K562 (cell line): ENCODE data around the gene RAD54L. TPM values are rescaled to one million over a fixed set of nuclear protein-coding genes. Genes with fewer than 3 reads are reported as not detected.

Experiments
- polyA plus RNA-seq, 8 experiments: library from polyadenylated mRNA; depleted of rRNA in 4 of 8; stranded (reverse) in 5 of 8; unstranded in 3 of 8; fragments of >200 nt; fragmentation: Nextera tagmentation in 2 of 8; fragmentation: Illumina TruSeq in 1 of 8; extraction: Ambion mirVana in 2 of 8; extraction: Trizol in 1 of 8; gene quantifications; 2 replicates each; pipeline versions ENCODE4 v1.2.1 to v1.2.3, GENCODE V29; 2011 to 2014; ENCODE audit warnings: inconsistent platforms in 1 of 8, missing spikeins in 1 of 8
- total RNA-seq, 7 experiments: library from RNA; depleted of rRNA in 6 of 7; stranded (reverse); fragments of >200 nt in 6 of 7; fragmentation: Illumina TruSeq in 2 of 7; extraction: Trizol in 2 of 7; gene quantifications; 2 replicates each; pipeline versions ENCODE4 v1.2.1 to v1.2.3, GENCODE V29; 2011 to 2021; ENCODE audit warnings: low replicate concordance in 1 of 7
- TF ChIP-seq, protein P1 (sequence below): fragments of 200-600 bp; sonication (generic); IDR thresholded peaks from one replicate; pipeline ENCODE4 v1.6.1; 2012; ENCODE audit warnings: mild to moderate bottlenecking, low read depth, low read length, inconsistent platforms

RAD54L gene
- total and polyA plus RNA-seq, 9 of the 15 experiments (the other 6 are each of a cell fraction or from before 2014, with no cell fraction given): 17.9 to 92.3 (median 37.5) TPM

DNA sequence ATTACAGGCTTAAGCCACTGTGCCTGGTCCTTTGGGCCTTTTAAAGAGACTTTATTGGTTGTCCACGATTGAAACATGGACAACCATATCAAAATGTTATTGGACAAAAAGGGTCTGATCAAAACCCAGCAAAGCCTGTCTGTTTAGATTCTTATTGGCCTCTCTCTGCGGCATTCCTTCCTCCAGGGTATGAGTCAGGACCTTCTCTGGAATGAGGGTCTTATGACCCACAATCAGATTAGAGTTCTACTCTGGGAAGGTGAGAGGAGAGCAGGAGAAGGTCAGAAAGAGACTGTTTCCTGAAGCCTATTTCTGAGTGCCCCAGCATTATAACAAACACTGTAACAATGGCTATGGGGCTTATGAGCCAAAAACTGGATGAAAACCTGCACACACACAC lies 36.5 kb upstream of the RAD54L start (continued):
- TF ChIP-seq, protein P1, sequence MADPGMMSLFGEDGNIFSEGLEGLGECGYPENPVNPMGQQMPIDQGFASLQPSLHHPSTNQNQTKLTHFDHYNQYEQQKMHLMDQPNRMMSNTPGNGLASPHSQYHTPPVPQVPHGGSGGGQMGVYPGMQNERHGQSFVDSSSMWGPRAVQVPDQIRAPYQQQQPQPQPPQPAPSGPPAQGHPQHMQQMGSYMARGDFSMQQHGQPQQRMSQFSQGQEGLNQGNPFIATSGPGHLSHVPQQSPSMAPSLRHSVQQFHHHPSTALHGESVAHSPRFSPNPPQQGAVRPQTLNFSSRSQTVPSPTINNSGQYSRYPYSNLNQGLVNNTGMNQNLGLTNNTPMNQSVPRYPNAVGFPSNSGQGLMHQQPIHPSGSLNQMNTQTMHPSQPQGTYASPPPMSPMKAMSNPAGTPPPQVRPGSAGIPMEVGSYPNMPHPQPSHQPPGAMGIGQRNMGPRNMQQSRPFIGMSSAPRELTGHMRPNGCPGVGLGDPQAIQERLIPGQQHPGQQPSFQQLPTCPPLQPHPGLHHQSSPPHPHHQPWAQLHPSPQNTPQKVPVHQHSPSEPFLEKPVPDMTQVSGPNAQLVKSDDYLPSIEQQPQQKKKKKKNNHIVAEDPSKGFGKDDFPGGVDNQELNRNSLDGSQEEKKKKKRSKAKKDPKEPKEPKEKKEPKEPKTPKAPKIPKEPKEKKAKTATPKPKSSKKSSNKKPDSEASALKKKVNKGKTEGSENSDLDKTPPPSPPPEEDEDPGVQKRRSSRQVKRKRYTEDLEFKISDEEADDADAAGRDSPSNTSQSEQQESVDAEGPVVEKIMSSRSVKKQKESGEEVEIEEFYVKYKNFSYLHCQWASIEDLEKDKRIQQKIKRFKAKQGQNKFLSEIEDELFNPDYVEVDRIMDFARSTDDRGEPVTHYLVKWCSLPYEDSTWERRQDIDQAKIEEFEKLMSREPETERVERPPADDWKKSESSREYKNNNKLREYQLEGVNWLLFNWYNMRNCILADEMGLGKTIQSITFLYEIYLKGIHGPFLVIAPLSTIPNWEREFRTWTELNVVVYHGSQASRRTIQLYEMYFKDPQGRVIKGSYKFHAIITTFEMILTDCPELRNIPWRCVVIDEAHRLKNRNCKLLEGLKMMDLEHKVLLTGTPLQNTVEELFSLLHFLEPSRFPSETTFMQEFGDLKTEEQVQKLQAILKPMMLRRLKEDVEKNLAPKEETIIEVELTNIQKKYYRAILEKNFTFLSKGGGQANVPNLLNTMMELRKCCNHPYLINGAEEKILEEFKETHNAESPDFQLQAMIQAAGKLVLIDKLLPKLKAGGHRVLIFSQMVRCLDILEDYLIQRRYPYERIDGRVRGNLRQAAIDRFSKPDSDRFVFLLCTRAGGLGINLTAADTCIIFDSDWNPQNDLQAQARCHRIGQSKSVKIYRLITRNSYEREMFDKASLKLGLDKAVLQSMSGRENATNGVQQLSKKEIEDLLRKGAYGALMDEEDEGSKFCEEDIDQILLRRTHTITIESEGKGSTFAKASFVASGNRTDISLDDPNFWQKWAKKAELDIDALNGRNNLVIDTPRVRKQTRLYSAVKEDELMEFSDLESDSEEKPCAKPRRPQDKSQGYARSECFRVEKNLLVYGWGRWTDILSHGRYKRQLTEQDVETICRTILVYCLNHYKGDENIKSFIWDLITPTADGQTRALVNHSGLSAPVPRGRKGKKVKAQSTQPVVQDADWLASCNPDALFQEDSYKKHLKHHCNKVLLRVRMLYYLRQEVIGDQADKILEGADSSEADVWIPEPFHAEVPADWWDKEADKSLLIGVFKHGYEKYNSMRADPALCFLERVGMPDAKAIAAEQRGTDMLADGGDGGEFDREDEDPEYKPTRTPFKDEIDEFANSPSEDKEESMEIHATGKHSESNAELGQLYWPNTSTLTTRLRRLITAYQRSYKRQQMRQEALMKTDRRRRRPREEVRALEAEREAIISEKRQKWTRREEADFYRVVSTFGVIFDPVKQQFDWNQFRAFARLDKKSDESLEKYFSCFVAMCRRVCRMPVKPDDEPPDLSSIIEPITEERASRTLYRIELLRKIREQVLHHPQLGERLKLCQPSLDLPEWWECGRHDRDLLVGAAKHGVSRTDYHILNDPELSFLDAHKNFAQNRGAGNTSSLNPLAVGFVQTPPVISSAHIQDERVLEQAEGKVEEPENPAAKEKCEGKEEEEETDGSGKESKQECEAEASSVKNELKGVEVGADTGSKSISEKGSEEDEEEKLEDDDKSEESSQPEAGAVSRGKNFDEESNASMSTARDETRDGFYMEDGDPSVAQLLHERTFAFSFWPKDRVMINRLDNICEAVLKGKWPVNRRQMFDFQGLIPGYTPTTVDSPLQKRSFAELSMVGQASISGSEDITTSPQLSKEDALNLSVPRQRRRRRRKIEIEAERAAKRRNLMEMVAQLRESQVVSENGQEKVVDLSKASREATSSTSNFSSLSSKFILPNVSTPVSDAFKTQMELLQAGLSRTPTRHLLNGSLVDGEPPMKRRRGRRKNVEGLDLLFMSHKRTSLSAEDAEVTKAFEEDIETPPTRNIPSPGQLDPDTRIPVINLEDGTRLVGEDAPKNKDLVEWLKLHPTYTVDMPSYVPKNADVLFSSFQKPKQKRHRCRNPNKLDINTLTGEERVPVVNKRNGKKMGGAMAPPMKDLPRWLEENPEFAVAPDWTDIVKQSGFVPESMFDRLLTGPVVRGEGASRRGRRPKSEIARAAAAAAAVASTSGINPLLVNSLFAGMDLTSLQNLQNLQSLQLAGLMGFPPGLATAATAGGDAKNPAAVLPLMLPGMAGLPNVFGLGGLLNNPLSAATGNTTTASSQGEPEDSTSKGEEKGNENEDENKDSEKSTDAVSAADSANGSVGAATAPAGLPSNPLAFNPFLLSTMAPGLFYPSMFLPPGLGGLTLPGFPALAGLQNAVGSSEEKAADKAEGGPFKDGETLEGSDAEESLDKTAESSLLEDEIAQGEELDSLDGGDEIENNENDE: no peak
